Measurements from ENCODE around the gene BMP8B. TPM values are rescaled to one million over a fixed set of nuclear protein-coding genes. Genes with fewer than 3 reads are reported as not detected.

BMP8B gene
- total RNA-seq, 1 donor from 2014 or later: 1.4 TPM

DNA sequence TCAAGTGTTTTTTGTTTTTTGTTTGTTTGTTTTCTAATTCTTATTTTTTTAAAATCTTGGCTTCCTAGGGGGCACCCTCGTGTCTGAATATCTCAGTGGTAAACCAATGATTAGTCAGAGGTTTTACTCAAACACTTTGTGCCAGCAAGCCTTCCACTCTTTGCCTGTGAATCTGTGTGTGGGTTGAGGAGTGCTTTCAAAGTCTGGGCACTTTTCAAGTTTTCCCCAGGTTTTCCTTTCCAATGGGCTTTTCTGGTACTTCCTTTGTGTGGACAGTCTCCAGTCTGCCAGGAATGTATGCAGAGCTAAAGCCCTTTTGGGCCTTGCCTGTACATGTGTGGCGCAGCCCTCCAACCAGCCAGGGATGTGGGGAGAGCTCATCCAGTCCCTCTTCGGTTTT lies 59.6 kb downstream of the BMP8B start:
- Mint-ChIP-seq H3K36me3 (ENCODE audit: low read depth) (no peaks in the 10 kb centered on the region), H3K4me3 (no peak overlapping the region), H3K4me1 (peaks cover 8% of the 10 kb centered on the region), H3K27me3 (peaks cover 56% of the 10 kb centered on the region), H3K9me3 (no peaks in the 10 kb centered on the region), H3K27ac (no peak overlapping the region)
- TF ChIP-seq, protein P1, sequence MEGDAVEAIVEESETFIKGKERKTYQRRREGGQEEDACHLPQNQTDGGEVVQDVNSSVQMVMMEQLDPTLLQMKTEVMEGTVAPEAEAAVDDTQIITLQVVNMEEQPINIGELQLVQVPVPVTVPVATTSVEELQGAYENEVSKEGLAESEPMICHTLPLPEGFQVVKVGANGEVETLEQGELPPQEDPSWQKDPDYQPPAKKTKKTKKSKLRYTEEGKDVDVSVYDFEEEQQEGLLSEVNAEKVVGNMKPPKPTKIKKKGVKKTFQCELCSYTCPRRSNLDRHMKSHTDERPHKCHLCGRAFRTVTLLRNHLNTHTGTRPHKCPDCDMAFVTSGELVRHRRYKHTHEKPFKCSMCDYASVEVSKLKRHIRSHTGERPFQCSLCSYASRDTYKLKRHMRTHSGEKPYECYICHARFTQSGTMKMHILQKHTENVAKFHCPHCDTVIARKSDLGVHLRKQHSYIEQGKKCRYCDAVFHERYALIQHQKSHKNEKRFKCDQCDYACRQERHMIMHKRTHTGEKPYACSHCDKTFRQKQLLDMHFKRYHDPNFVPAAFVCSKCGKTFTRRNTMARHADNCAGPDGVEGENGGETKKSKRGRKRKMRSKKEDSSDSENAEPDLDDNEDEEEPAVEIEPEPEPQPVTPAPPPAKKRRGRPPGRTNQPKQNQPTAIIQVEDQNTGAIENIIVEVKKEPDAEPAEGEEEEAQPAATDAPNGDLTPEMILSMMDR (IDR thresholded peaks at IDR 0.05): no peak
- ChIA-PET POLR2A (interaction anchor here (1.4 to 2.0 kb wide), 2 partner anchors 10 kb away, joined by 6 to 11 read pairs; partner anchors contain the start of gene PPIE), CTCF (no interaction called here)
- intact Hi-C loops (cut with micrococcal nuclease): no loop called here
- ATAC-seq (ENCODE audit: low read depth) (no peak), DNase-seq (no peak)

DNA sequence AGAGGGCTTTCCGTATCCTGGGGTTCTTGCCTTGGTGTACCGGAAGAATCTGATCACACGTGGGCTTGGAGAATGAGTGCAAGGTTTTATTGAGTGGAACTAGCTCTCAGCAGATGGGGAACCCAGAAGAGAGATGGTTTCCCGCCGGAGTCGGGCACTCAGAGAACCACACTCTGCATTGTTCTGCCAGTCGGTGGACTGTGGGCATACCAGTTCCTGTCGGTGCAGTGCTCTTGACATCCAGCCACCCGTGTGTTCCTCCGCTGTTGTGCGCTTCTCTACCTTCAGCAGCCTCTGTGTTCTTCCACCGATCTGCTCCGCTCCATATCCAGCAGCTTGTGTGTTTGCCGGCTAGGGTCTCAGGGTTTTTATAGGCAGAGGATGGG lies 60.7 kb downstream of the BMP8B start:
- ChIA-PET POLR2A (interaction anchor here (2.0 kb wide), 1 partner anchor 11 kb away, joined by 11 read pairs; the partner anchor contains the start of gene PPIE), CTCF (no interaction called here)
- ATAC-seq (ENCODE audit: low read depth) (peak; percentile 50), DNase-seq (no peak)
- Mint-ChIP-seq H3K36me3 (ENCODE audit: low read depth) (no peaks in the 10 kb centered on the region), H3K4me3 (peak overlapping the region; percentile 69), H3K27ac (no peak overlapping the region), H3K9me3 (no peaks in the 10 kb centered on the region), H3K27me3 (peaks cover 49% of the 10 kb centered on the region), H3K4me1 (peaks cover 8% of the 10 kb centered on the region)
- intact Hi-C loops (cut with micrococcal nuclease): no loop called here
- TF ChIP-seq, protein P1 (IDR thresholded peaks at IDR 0.05): no peak

DNA sequence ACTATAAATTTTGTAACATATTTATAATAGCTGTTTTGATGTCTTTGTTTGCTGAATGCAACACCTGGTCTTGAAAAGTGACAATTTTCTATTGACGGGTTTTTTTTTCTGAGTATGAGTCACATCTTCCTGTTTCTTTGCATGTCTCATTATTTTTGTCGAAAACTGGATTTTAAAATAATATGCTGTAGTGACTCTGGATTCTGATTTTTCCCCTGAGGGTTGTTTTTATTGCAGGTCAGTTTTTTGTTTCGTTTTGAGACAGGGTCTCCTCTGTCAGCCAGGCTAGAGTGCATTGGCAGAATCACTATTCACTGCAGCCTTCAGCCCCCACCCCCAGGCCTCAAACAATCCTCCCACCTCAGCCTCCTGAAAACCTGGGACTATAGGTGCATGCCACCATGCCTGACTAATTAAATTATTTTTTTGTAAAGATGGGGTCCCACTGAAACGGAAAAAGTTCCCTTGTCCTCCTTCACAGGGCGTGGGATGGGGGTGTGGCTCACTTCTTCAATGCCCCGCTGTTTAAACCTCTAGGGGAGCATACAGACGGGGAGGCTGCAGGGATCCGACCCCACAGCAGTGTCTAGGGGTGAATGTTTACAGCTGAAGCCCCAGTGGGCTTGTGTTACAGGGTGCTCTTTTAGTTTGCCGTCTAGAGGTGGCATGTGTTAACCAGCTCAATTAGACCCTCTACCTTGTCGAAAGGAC lies 61.3 kb downstream of the BMP8B start:
- intact Hi-C loops (cut with micrococcal nuclease): no loop called here
- Mint-ChIP-seq H3K36me3 (ENCODE audit: low read depth) (no peaks in the 10 kb centered on the region), H3K4me3 (peak overlapping the region; percentile 69), H3K27me3 (peaks cover 45% of the 10 kb centered on the region), H3K9me3 (no peaks in the 10 kb centered on the region), H3K27ac (no peak overlapping the region), H3K4me1 (peaks cover 8% of the 10 kb centered on the region)
- TF ChIP-seq, protein P1 (IDR thresholded peaks at IDR 0.05): no peak
- ATAC-seq (ENCODE audit: low read depth) (peak; percentile 31), DNase-seq (no peak)
- ChIA-PET CTCF (interaction anchor here (0.6 kb wide), 1 partner anchor 121 kb away, joined by 3 read pairs; no protein-coding TSS in a partner anchor), POLR2A (interaction anchor here (2.0 kb wide), 1 partner anchor 12 kb away, joined by 11 read pairs; the partner anchor contains the start of gene PPIE)

DNA sequence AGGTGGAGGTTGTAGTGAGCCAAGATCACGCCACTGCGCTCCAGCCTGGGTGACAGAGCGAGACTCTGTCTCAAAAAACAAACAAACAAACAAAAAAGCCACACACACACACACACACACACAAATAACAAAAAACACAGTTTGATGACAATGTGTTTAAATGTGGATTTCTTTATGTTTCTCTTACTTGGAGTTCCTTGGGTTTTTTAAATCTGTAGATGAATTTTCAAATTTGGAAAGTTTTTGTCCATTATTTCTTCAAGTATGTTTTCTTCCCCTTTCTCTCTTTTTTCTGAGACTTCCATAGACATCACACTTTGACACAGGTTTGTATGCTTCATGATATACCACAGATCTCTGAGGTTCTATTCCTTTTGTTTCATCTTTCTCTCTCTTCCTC lies 62.1 kb downstream of the BMP8B start:
- H3K36me3 Mint-ChIP-seq (ENCODE audit: low read depth): no peaks in the 10 kb centered on the region
- H3K4me1 Mint-ChIP-seq: peaks cover 8% of the 10 kb centered on the region

DNA sequence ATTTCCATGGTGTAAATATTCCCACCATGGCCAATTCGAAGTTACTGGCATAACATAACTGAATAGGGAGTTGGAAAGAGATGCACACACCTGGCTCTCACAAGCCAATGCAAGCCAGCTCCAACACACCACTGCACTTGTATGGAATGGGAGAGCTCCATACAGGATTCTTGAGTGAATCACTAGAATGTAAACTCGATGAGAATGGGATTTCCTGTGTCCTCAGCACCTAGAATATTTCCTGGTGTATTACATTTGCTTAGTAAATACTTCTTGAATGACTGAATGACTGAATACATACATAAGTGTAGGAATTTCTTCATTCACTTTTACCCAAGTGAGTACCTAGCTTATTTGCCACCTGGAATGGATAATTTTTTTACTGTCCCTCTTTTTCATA lies 66.2 kb downstream of the BMP8B start:
- intact Hi-C loops (cut with micrococcal nuclease): no loop called here
- TF ChIP-seq, protein P1 (IDR thresholded peaks at IDR 0.05): no peak
- CTCF ChIA-PET: interaction anchor here (1.4 kb wide), 1 partner anchor 116 kb away, joined by 5 read pairs; no protein-coding TSS in a partner anchor
- Mint-ChIP-seq H3K27ac (no peak overlapping the region), H3K4me3 (no peak overlapping the region), H3K9me3 (no peaks in the 10 kb centered on the region), H3K4me1 (peaks cover 5% of the 10 kb centered on the region), H3K36me3 (ENCODE audit: low read depth) (no peaks in the 10 kb centered on the region), H3K27me3 (peaks cover 30% of the 10 kb centered on the region)
- ATAC-seq (ENCODE audit: low read depth) (no peak), DNase-seq (no peak)
- POLR2A ChIA-PET: no interaction called here

More for the DNA sequence above, 62.1 kb downstream of the BMP8B start:
- H3K4me3 Mint-ChIP-seq: no peak overlapping the region
- TF ChIP-seq, protein P1 (IDR thresholded peaks at IDR 0.05): no peak
- no peak overlapping the region for H3K27ac Mint-ChIP-seq
- H3K27me3 Mint-ChIP-seq: peaks cover 48% of the 10 kb centered on the region
- CTCF ChIA-PET: interaction anchor here (0.6 kb wide), 1 partner anchor 120 kb away, joined by 3 read pairs; no protein-coding TSS in a partner anchor
- POLR2A ChIA-PET: no interaction called here
- intact Hi-C loops (cut with micrococcal nuclease): no loop called here
- H3K9me3 Mint-ChIP-seq: no peaks in the 10 kb centered on the region
- DNase-seq (no peak), ATAC-seq (ENCODE audit: low read depth) (no peak)
